ENCODE measurements around the gene MITF.

DNA sequence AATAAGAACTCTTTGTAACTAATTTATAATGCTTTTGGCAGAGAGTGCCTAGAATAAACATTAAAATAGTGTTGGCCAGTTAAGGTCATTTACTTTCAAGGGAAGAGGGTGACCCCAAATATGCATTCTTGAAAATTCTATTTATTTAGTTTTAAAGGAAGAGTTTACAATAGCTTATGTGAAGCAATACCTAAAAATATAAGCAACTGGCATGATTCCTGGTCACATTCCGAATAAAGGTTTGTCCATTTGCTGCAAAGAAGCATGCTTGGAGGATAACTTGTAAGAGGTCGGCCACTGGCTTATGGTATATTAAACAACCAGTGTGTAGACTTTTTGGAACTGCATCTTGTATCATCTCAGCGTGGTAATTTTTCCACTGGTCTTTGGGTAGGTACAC is 10.2 kb downstream of the MITF start:
- TF ChIP-seq, protein P1, sequence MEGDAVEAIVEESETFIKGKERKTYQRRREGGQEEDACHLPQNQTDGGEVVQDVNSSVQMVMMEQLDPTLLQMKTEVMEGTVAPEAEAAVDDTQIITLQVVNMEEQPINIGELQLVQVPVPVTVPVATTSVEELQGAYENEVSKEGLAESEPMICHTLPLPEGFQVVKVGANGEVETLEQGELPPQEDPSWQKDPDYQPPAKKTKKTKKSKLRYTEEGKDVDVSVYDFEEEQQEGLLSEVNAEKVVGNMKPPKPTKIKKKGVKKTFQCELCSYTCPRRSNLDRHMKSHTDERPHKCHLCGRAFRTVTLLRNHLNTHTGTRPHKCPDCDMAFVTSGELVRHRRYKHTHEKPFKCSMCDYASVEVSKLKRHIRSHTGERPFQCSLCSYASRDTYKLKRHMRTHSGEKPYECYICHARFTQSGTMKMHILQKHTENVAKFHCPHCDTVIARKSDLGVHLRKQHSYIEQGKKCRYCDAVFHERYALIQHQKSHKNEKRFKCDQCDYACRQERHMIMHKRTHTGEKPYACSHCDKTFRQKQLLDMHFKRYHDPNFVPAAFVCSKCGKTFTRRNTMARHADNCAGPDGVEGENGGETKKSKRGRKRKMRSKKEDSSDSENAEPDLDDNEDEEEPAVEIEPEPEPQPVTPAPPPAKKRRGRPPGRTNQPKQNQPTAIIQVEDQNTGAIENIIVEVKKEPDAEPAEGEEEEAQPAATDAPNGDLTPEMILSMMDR (IDR thresholded peaks at IDR 0.05) = no peak
- TF ChIP-seq POLR2A (IDR thresholded peaks at IDR 0.05) = no peak

Measured in right lobe of liver (tissue), 4 donors.